IMR-90 (cell line): ENCODE data around the gene NFE2L2. TPM values are rescaled to one million over a fixed set of nuclear protein-coding genes. Genes with fewer than 3 reads are reported as not detected.

Experiments used
- ATAC-seq: fragments of 200-7000 bp; cut with Tn5 transposase; 2 replicates; pipeline ENCODE4 v1.9.1; 2020; ENCODE audit warnings: low read depth, mild to moderate bottlenecking, moderate library complexity
- BruUV-seq: library from RNA; stranded (reverse); fragments of 400-500 nt; replicated peaks from 2 replicates; lab custom pipeline; 2021; lab: Mats Ljungman, UMichigan
- CTCF ChIA-PET: fragments of 300-600 bp; formaldehyde crosslinking; extraction: SDS; loops from one replicate; lab custom pipeline; 2021; ENCODE audit warnings: antibody characterized with exemption; lab: Yijun Ruan, JAX
- POLR2A ChIA-PET: fragments of 300-600 bp; sonication (Branson Sonifier 250); formaldehyde crosslinking; loops from one replicate; lab custom pipeline; 2022; ENCODE audit warnings: antibody characterized with exemption; ENCODE audit not compliant: unreplicated experiment; lab: Charles Lee
- DNase-seq: peaks from one replicate; pipeline ENCODE4 v3.0.0; 2013
- H2AFZ ChIP-seq: replicated peaks from 2 replicates; pipeline ENCODE3; 2013; ENCODE audit warnings: low read length, mild to moderate bottlenecking; ENCODE audit not compliant: poor library complexity
- H2AK5ac ChIP-seq: 2 replicates; pipeline ENCODE4 v1.6.1; 2013; ENCODE audit warnings: low read depth, low read length, inconsistent platforms
- H2AK9ac ChIP-seq: replicated peaks from 2 replicates; pipeline ENCODE3; 2013; ENCODE audit warnings: mild to moderate bottlenecking, low read depth, low read length, moderate library complexity; ENCODE audit not compliant: poor library complexity
- H2BK120ac ChIP-seq: 2 replicates; pipeline ENCODE4 v1.6.1; 2013; ENCODE audit warnings: low read depth, low read length, inconsistent platforms
- H2BK15ac ChIP-seq: 3 replicates; pipeline ENCODE4 v1.6.1; 2013; ENCODE audit warnings: low read depth, low read length, inconsistent platforms
- H2BK20ac ChIP-seq: 2 replicates; pipeline ENCODE4 v1.6.1; 2013; ENCODE audit warnings: low read depth, mild to moderate bottlenecking, inconsistent platforms, low read length, moderate library complexity
- H2BK5ac ChIP-seq: 2 replicates; pipeline ENCODE4 v1.6.1; 2013; ENCODE audit warnings: mild to moderate bottlenecking, low read depth, low read length, inconsistent platforms; ENCODE audit not compliant: poor library complexity, severe bottlenecking
- H3K14ac ChIP-seq: replicated peaks from 2 replicates; pipeline ENCODE4 v1.6.1; 2013; ENCODE audit warnings: low read depth, low read length, inconsistent platforms
- H3K18ac ChIP-seq: 2 replicates; pipeline ENCODE4 v1.6.1; 2013; ENCODE audit warnings: low read depth, low read length, control low read depth
- H3K23ac ChIP-seq: 2 replicates; pipeline ENCODE4 v1.6.1; 2013; ENCODE audit warnings: low read depth, low read length, inconsistent platforms
- H3K27ac ChIP-seq: 2 replicates; pipeline ENCODE4 v1.5.1; 2013; ENCODE audit warnings: mild to moderate bottlenecking, control low read depth, low read length; ENCODE audit not compliant: insufficient read depth
- H3K27me3 ChIP-seq: 2 replicates; pipeline ENCODE4 v1.6.1; 2013; ENCODE audit warnings: low read length; ENCODE audit not compliant: control insufficient read depth, insufficient read depth
- H3K36me3 ChIP-seq: 2 replicates; pipeline ENCODE4 v1.6.1; 2013; ENCODE audit warnings: low read length, mixed read lengths; ENCODE audit not compliant: control insufficient read depth, insufficient read depth
- H3K4ac ChIP-seq: 2 replicates; pipeline ENCODE4 v1.6.1; 2013; ENCODE audit warnings: low read depth, low read length, inconsistent platforms
- H3K4me1 ChIP-seq: 2 replicates; pipeline ENCODE4 v1.6.1; 2013; ENCODE audit warnings: low read length, mixed read lengths; ENCODE audit not compliant: control insufficient read depth, insufficient read depth
- H3K4me2 ChIP-seq: 2 replicates; pipeline ENCODE4 v1.6.1; 2013; ENCODE audit warnings: low read depth, mild to moderate bottlenecking, control low read depth, low read length, moderate library complexity
- H3K4me3 ChIP-seq: 2 replicates; pipeline ENCODE4 v1.5.1; 2013; ENCODE audit warnings: low read depth, mild to moderate bottlenecking, control low read depth, low read length, moderate library complexity; ENCODE audit not compliant: insufficient read depth
- H3K56ac ChIP-seq: 2 replicates; pipeline ENCODE4 v1.6.1; 2013; ENCODE audit warnings: low read length, inconsistent platforms; ENCODE audit not compliant: insufficient read depth; ENCODE audit errors: extremely low read depth
- H3K79me1 ChIP-seq, 2 experiments: 2 replicates each; pipeline ENCODE4 v1.6.1; 2013; ENCODE audit warnings: low read length in 2 of 2, inconsistent platforms in 1 of 2, low read depth in 1 of 2
- H3K9ac ChIP-seq: 2 replicates; pipeline ENCODE4 v1.6.1; 2013; ENCODE audit warnings: low read depth, low read length, control low read depth
- H3K9me1 ChIP-seq: 2 replicates; pipeline ENCODE4 v1.6.1; 2013; ENCODE audit warnings: low read length, inconsistent platforms; ENCODE audit not compliant: insufficient read depth
- H3K9me3 ChIP-seq: 2 replicates; pipeline ENCODE4 v1.6.1; 2013; ENCODE audit warnings: low read length; ENCODE audit not compliant: control insufficient read depth, insufficient read depth
- H4K20me1 ChIP-seq: 2 replicates; pipeline ENCODE4 v1.6.1; 2013; ENCODE audit warnings: low read length, inconsistent platforms; ENCODE audit not compliant: insufficient read depth
- H4K5ac ChIP-seq: 2 replicates; pipeline ENCODE4 v1.6.1; 2013; ENCODE audit warnings: mild to moderate bottlenecking, low read depth, low read length, control low read depth
- H4K8ac ChIP-seq, 2 experiments: 2 replicates each; pipeline ENCODE4 v1.6.1; 2013; ENCODE audit warnings: low read depth in 2 of 2, low read length in 2 of 2, control low read depth in 1 of 2, inconsistent platforms in 1 of 2
- H4K91ac ChIP-seq: 2 replicates; pipeline ENCODE4 v1.6.1; 2013; ENCODE audit warnings: low read depth, low read length, inconsistent platforms; ENCODE audit not compliant: insufficient read depth
- BHLHE40 ChIP-seq: fragments of 150-350 bp; IDR thresholded peaks from 2 replicates; pipeline ENCODE4 v1.6.1; 2016; ENCODE audit warnings: mild to moderate bottlenecking, low read depth, low read length
- CEBPB ChIP-seq: IDR thresholded peaks from 2 replicates; pipeline ENCODE4 v1.6.1; 2012; ENCODE audit warnings: low read depth, low read length, improper control_type of control experiment
- CHD1 ChIP-seq: IDR thresholded peaks from 2 replicates; pipeline ENCODE4 v1.6.1; 2012; ENCODE audit warnings: low read depth, low read length, improper control_type of control experiment
- CTCF ChIP-seq: conservative IDR thresholded peaks from 2 replicates; pipeline ENCODE4 v1.5.1; 2012; ENCODE audit warnings: mild to moderate bottlenecking, low read depth, low read length, improper control_type of control experiment
- ELK1 ChIP-seq: fragments of 150-350 bp; IDR thresholded peaks from 2 replicates; pipeline ENCODE4 v1.6.1; 2016; ENCODE audit warnings: low read depth, mild to moderate bottlenecking, low read length, moderate library complexity, borderline replicate concordance
- FOS ChIP-seq: fragments of 150-350 bp; IDR thresholded peaks from 2 replicates; pipeline ENCODE4 v1.6.1; 2016; ENCODE audit warnings: low read depth, low read length
- MAFK ChIP-seq: IDR thresholded peaks from 2 replicates; pipeline ENCODE4 v1.6.1; 2012; ENCODE audit warnings: low read depth, low read length, improper control_type of control experiment
- MAZ ChIP-seq: IDR thresholded peaks from 2 replicates; pipeline ENCODE4 v1.6.1; 2012; ENCODE audit warnings: low read depth, mild to moderate bottlenecking, low read length, improper control_type of control experiment, moderate library complexity, borderline replicate concordance
- MXI1 ChIP-seq: IDR thresholded peaks from 2 replicates; pipeline ENCODE4 v1.6.1; 2012; ENCODE audit warnings: low read depth, mild to moderate bottlenecking, low read length, moderate library complexity, borderline replicate concordance
- NFE2L2 ChIP-seq: fragments of 150-350 bp; IDR thresholded peaks from 2 replicates; pipeline ENCODE4 v1.6.1; 2016; ENCODE audit warnings: low read depth, mild to moderate bottlenecking, low read length
- POLR2A ChIP-seq: IDR thresholded peaks from 2 replicates; pipeline ENCODE4 v1.6.1; 2012; ENCODE audit warnings: mild to moderate bottlenecking, low read depth, low read length
- RAD21 ChIP-seq: IDR thresholded peaks from 2 replicates; pipeline ENCODE4 v1.6.1; 2012; ENCODE audit warnings: low read length, improper control_type of control experiment
- RCOR1 ChIP-seq: IDR thresholded peaks from 2 replicates; pipeline ENCODE4 v1.6.1; 2012; ENCODE audit warnings: mild to moderate bottlenecking, low read length, improper control_type of control experiment; ENCODE audit not compliant: insufficient replicate concordance
- RFX5 ChIP-seq: IDR thresholded peaks from 2 replicates; pipeline ENCODE4 v1.8.0; 2012; ENCODE audit warnings: low read depth, mild to moderate bottlenecking, low read length, moderate library complexity
- SMC3 ChIP-seq: fragments of 150-350 bp; IDR thresholded peaks from 2 replicates; pipeline ENCODE4 v1.6.1; 2016; ENCODE audit warnings: low read depth, mild to moderate bottlenecking, antibody characterized with exemption, low read length, moderate library complexity
- WGBS, 2 experiments: methylation state at CpG; one replicate each; pipeline versions ENCODE4 v1.1.5 to v1.1.7; 2013; ENCODE audit warnings: missing lambda C conversion rate in 2 of 2; ENCODE audit not compliant: insufficient read length in 1 of 2; ENCODE audit errors: extremely low coverage in 2 of 2; 5-methylcytosine and 5-hydroxymethylcytosine counted together
- dilution Hi-C: fragments of 300-500 bp; cut with HindIII; formaldehyde crosslinking; loops from one replicate; pipeline ENCODE4 v1.14.3; 2018; ENCODE audit warnings: low sequenced_read_pairs; ENCODE audit not compliant: unreplicated experiment
- in situ Hi-C: fragments of 300-500 bp; cut with MboI; formaldehyde crosslinking; loops from 3 replicates; pipeline ENCODE4 v1.14.3; 2019; ENCODE audit warnings: low sequenced_read_pairs, inconsistent platforms, mixed read lengths
- intact Hi-C: fragments of 100-400 bp; cut with micrococcal nuclease; formaldehyde crosslinking; loops from 2 replicates; pipeline ENCODE4 v1.10.0; 2022
- polyA plus RNA-seq, 3 experiments: library from polyadenylated mRNA; depleted of rRNA; stranded (reverse); fragments of >200 nt; gene quantifications; 2 replicates each; pipeline ENCODE4 v1.2.3, GENCODE V29; 2012; ENCODE audit warnings: low replicate concordance in 1 of 3
- total RNA-seq: library from RNA; depleted of rRNA; stranded (reverse); fragments of >200 nt; gene quantifications from 2 replicates; pipeline ENCODE4 v1.2.3, GENCODE V29; 2012
- TF ChIP-seq, protein P1 (sequence below): fragments of 150-350 bp; IDR thresholded peaks from 2 replicates; pipeline ENCODE4 v1.6.1; 2017; ENCODE audit warnings: mild to moderate bottlenecking, antibody characterized with exemption, low read length, low read depth

The NFE2L2 gene
- total and polyA plus RNA-seq, 2 of the 4 experiments (the other 2 are of a cell fraction) = 72.7 to 83.5 TPM

- no peak overlapping the region for H3K4ac ChIP-seq
- peak overlapping the region; percentile 84; the same call in 1 of the 2 replicates for H3K18ac ChIP-seq
- H3K4me1 ChIP-seq = peaks cover 7% of the 10 kb centered on the region
- dilution Hi-C loops (no loop called here), intact Hi-C loops (no loop called here), in situ Hi-C loops (no loop called here)
- no peak overlapping the region for H2BK15ac ChIP-seq
- ChIA-PET POLR2A (interaction anchor here (1.2 kb wide), 1 partner anchor 10 kb away, joined by 5 read pairs; no protein-coding TSS in a partner anchor), CTCF (interaction anchor here (1.1 to 1.2 kb wide), 2 partner anchors 8 to 70 kb away, joined by 3 to 4 read pairs; no protein-coding TSS in a partner anchor)
- no peaks in the 10 kb centered on the region for H4K20me1 ChIP-seq
- no peaks in the 10 kb centered on the region for H3K9me3 ChIP-seq
- no peaks in the 10 kb centered on the region for H3K9me1 ChIP-seq
- H2AFZ ChIP-seq = no peak overlapping the region
- no peak overlapping the region for H4K91ac ChIP-seq
- H2BK20ac ChIP-seq = peak overlapping the region; percentile 31; the same call in 1 of the 2 replicates
- H3K27me3 ChIP-seq = no peaks in the 10 kb centered on the region
- H3K14ac ChIP-seq = 0 out of 2 replicates have a peak overlapping the region, but pooled peaks have one; percentile 16
- no peak overlapping the region for H3K27ac ChIP-seq
- no peaks in the 10 kb centered on the region for H3K79me1 ChIP-seq
- H3K4me3 ChIP-seq = no peak overlapping the region
- no peak overlapping the region for H2AK5ac ChIP-seq
- no peak for ATAC-seq
- H2AK9ac ChIP-seq = no peak overlapping the region
- peak overlapping the region in 1 of 2 experiments; percentile 14; a peak in 2 of 4 replicates for H4K8ac ChIP-seq
- peak overlapping the region; percentile 71 for H2BK5ac ChIP-seq
- H2BK120ac ChIP-seq = peak overlapping the region; percentile 28
- peak overlapping the region; percentile 66 for H4K5ac ChIP-seq
- no peak for DNase-seq
- no CpG with 5 or more reads among the region's 3 CpGs for WGBS, 2 experiments
- no peaks in the 10 kb centered on the region for H3K36me3 ChIP-seq
- H3K23ac ChIP-seq = no peak overlapping the region
- no TSS peak for BruUV-seq
- peak overlapping the region; percentile 60; the same call in 1 of the 2 replicates for H3K4me2 ChIP-seq
- no peak overlapping the region for H3K9ac ChIP-seq
- H3K56ac ChIP-seq = no peak overlapping the region
- TF ChIP-seq SMC3 (no peak), POLR2A (no peak), MAFK (no peak), CTCF (no peak), BHLHE40 (no peak), CEBPB (no peak), CHD1 (no peak), RFX5 (no peak), RAD21 (no peak), RCOR1 (no peak), FOS (no peak), NFE2L2 (no peak), ELK1 (no peak), MXI1 (no peak), MAZ (no peak)
- TF ChIP-seq, protein P1, sequence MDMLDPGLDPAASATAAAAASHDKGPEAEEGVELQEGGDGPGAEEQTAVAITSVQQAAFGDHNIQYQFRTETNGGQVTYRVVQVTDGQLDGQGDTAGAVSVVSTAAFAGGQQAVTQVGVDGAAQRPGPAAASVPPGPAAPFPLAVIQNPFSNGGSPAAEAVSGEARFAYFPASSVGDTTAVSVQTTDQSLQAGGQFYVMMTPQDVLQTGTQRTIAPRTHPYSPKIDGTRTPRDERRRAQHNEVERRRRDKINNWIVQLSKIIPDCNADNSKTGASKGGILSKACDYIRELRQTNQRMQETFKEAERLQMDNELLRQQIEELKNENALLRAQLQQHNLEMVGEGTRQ = no peak
Observed at GRCh38 chr2:177273408-177273807, 8.9 kb upstream of the NFE2L2 start.
